K562 (cell line): ENCODE results near the gene CXCR2. TPM values are rescaled to one million over a fixed set of nuclear protein-coding genes. Genes with fewer than 3 reads are reported as not detected.
"Not testable (repeated sequence)": the region's sequence is repeated elsewhere in the genome, so short reads cannot be mapped to it uniquely, and the experiment has no call there.

ENCODE experiments used
- ATAC-seq: fragments of 200-7000 bp; cut with Tn5 transposase; 3 replicates; pipeline ENCODE4 v1.9.1; 2020; ENCODE audit warnings: moderate library complexity
- BruUV-seq: library from RNA; stranded (reverse); fragments of 400-500 nt; replicated peaks from 2 replicates; lab custom pipeline; 2021; lab: Mats Ljungman, UMichigan
- CTCF ChIA-PET: fragments of 300-600 bp; formaldehyde crosslinking; extraction: SDS; loops from one replicate; lab custom pipeline; 2021; ENCODE audit warnings: low intra/inter-chr PET ratio; lab: Yijun Ruan, JAX
- POLR2A ChIA-PET: fragments of 300-600, 350-650 bp; sonication (Branson Sonifier 250); formaldehyde crosslinking; extraction: SDS; loops from one replicate; lab custom pipeline; 2021; ENCODE audit warnings: antibody characterized with exemption, inconsistent platforms; lab: Yijun Ruan, JAX
- DNase-seq, 4 experiments: peaks; one replicate each; pipeline versions ENCODE4 v3.0.0 to v3.0.0-alpha.2; 2011 to 2018; ENCODE audit warnings: low spot score in 3 of 4, mixed read lengths in 3 of 4; ENCODE audit errors: extremely low read depth in 1 of 4
- FAIRE-seq: peaks from 2 replicates; lab custom pipeline; 2011; peaks lifted over from hg19 to GRCh38; lab: Jason Lieb, UNC
- H2AFZ ChIP-seq: 2 replicates; pipeline ENCODE4 v1.6.0; 2011; ENCODE audit warnings: low read depth, low read length, control low read depth, inconsistent platforms
- H3K27ac ChIP-seq: fragments of 200-600 bp; 3 replicates; pipeline ENCODE4 v1.8.0; 2011; ENCODE audit warnings: low read depth, mild to moderate bottlenecking, control low read depth, inconsistent platforms, low read length, moderate library complexity, mixed read lengths; ENCODE audit errors: extremely low read depth
- H3K27me3 ChIP-seq, 2 experiments: fragments of 300-600 bp in 1 of 2; 2 replicates in 1 of 2; 3 replicates in 1 of 2; pipeline versions ENCODE4 v1.6.0 to v1.8.0; 2011; ENCODE audit warnings: inconsistent platforms in 2 of 2, low read length in 2 of 2, mild to moderate bottlenecking in 1 of 2, mixed read lengths in 1 of 2, moderate library complexity in 1 of 2; ENCODE audit not compliant: control insufficient read depth in 2 of 2, insufficient read depth in 2 of 2
- H3K36me3 ChIP-seq: fragments of 300-600 bp; 3 replicates; pipeline ENCODE4 v1.8.0; 2011; ENCODE audit warnings: mild to moderate bottlenecking, low read length, inconsistent platforms; ENCODE audit not compliant: control insufficient read depth, insufficient read depth
- H3K4me1 ChIP-seq, 2 experiments: fragments of 200-600 bp in 1 of 2; replicated peaks in 1 of 2; 2 replicates in 1 of 2; 3 replicates in 1 of 2; pipeline versions ENCODE4 v1.5.1 to v1.8.0; 2011; ENCODE audit warnings: inconsistent platforms in 2 of 2, low read length in 2 of 2, mild to moderate bottlenecking in 1 of 2, mixed read lengths in 1 of 2, moderate library complexity in 1 of 2; ENCODE audit not compliant: control insufficient read depth in 2 of 2, insufficient read depth in 2 of 2
- H3K4me2 ChIP-seq: 2 replicates; pipeline ENCODE4 v1.6.1; 2011; ENCODE audit warnings: low read length, control low read depth, inconsistent platforms, mixed read lengths; ENCODE audit not compliant: insufficient read depth
- H3K4me3 ChIP-seq: fragments of 200-600 bp; sonication (generic), shearing (Covaris generic); 2 replicates; pipeline ENCODE4 v1.5.1; 2016; ENCODE audit warnings: control low read depth, inconsistent platforms
- H3K79me2 ChIP-seq: fragments of 200-600 bp; 3 replicates; pipeline ENCODE4 v1.8.0; 2011; ENCODE audit warnings: low read length, inconsistent platforms; ENCODE audit not compliant: control insufficient read depth, insufficient read depth
- H3K9ac ChIP-seq, 2 experiments: 2 replicates each; pipeline versions ENCODE4 v1.6.0 to v1.6.1; 2011; ENCODE audit warnings: low read depth in 2 of 2, low read length in 2 of 2, control low read depth in 1 of 2, inconsistent platforms in 1 of 2, mild to moderate bottlenecking in 1 of 2, mixed read lengths in 1 of 2; ENCODE audit not compliant: insufficient read depth in 1 of 2
- H3K9me1 ChIP-seq: one replicate; pipeline ENCODE4 v1.6.0; 2011; ENCODE audit warnings: inconsistent platforms, mild to moderate bottlenecking, low read length, moderate library complexity; ENCODE audit not compliant: control insufficient read depth, insufficient read depth
- H3K9me3 ChIP-seq: replicated peaks from 2 replicates; pipeline ENCODE4 v1.5.1; 2011; ENCODE audit warnings: low read depth, low read length, inconsistent platforms; ENCODE audit not compliant: control insufficient read depth, insufficient read depth
- H4K20me1 ChIP-seq: replicated peaks from 2 replicates; pipeline ENCODE4 v1.6.1; 2011; ENCODE audit warnings: low read length, inconsistent platforms, mixed read lengths; ENCODE audit not compliant: control insufficient read depth, insufficient read depth
- MAFG ChIP-seq: fragments of 450-650 bp; conservative IDR thresholded peaks from 2 replicates; pipeline ENCODE4 v1.6.1; 2016; ENCODE audit warnings: missing genetic modification characterization, missing compliant biosample characterization
- NFYB ChIP-seq: IDR thresholded peaks from 2 replicates; pipeline ENCODE4 v1.6.1; 2011; ENCODE audit warnings: mild to moderate bottlenecking, moderate library complexity; ENCODE audit not compliant: insufficient read length; ENCODE audit errors: extremely low read depth
- SRF ChIP-seq, 2 experiments: fragments of 250-450, 450-650 bp in 1 of 2; sonication (Bioruptor Pico) in 1 of 2; sonication (generic) in 1 of 2; formaldehyde crosslinking; IDR thresholded peaks; 2 replicates each; pipeline versions ENCODE4 v1.5.0 to v1.5.1; 2020 to 2022; ENCODE audit warnings: mild to moderate bottlenecking in 1 of 2, missing genetic modification reagents in 1 of 2
- ZNF316 ChIP-seq: fragments of 450-650 bp; IDR thresholded peaks from 2 replicates; pipeline ENCODE4 v1.6.1; 2016
- WGBS: fragments of 100-300 bp; shearing (Covaris generic); methylation state at CpG from one replicate; pipeline ENCODE4 v1.1.6; 2016; ENCODE audit warnings: low coverage, mixed read lengths; ENCODE audit not compliant: insufficient coverage; ENCODE audit errors: missing lambda C conversion rate; 5-methylcytosine and 5-hydroxymethylcytosine counted together
- in situ Hi-C: fragments of 300-500 bp; cut with MboI; formaldehyde crosslinking; loops from 4 replicates; pipeline ENCODE4 v1.15.0; 2018; ENCODE audit warnings: inconsistent platforms, mixed read lengths
- intact Hi-C: fragments of 100-400 bp; cut with micrococcal nuclease; formaldehyde crosslinking; loops from 2 replicates; pipeline ENCODE4 v1.14.2; 2022
- polyA plus RNA-seq, 8 experiments: library from polyadenylated mRNA; depleted of rRNA in 4 of 8; stranded (reverse) in 5 of 8; unstranded in 3 of 8; fragments of >200 nt; fragmentation: Nextera tagmentation in 2 of 8; fragmentation: Illumina TruSeq in 1 of 8; extraction: Ambion mirVana in 2 of 8; extraction: Trizol in 1 of 8; gene quantifications; 2 replicates each; pipeline versions ENCODE4 v1.2.1 to v1.2.3, GENCODE V29; 2011 to 2014; ENCODE audit warnings: inconsistent platforms in 1 of 8, missing spikeins in 1 of 8
- total RNA-seq, 7 experiments: library from RNA; depleted of rRNA in 6 of 7; stranded (reverse); fragments of >200 nt in 6 of 7; fragmentation: Illumina TruSeq in 2 of 7; extraction: Trizol in 2 of 7; gene quantifications; 2 replicates each; pipeline versions ENCODE4 v1.2.1 to v1.2.3, GENCODE V29; 2011 to 2021; ENCODE audit warnings: low replicate concordance in 1 of 7

CXCR2 gene
- total and polyA plus RNA-seq, 9 of the 15 experiments (the other 6 are each of a cell fraction or from before 2014, with no cell fraction given): not detected

- H3K79me2 ChIP-seq, H3K9me1 ChIP-seq, H3K4me3 ChIP-seq, CTCF ChIA-PET, BruUV-seq, ATAC-seq, H3K9ac ChIP-seq, H2AFZ ChIP-seq, H3K4me1 ChIP-seq, DNase-seq: not testable (repeated sequence)
- 0% methylated on average over 6 of the region's 7 CpGs for WGBS
- 0 out of 2 replicates have a peak, but pooled peaks have one; percentile 16 for TF ChIP-seq MAFG
- peak; percentile 71 for TF ChIP-seq ZNF316
- peak; percentile 42 for TF ChIP-seq NFYB
- TF ChIP-seq, all 486 proteins: peak for 3; not testable (repeated sequence) for 483
- POLR2A ChIA-PET, H3K4me2 ChIP-seq, H3K27me3 ChIP-seq, FAIRE-seq, H3K27ac ChIP-seq, intact Hi-C loops, H3K9me3 ChIP-seq, H3K36me3 ChIP-seq, in situ Hi-C loops, H4K20me1 ChIP-seq: not testable (repeated sequence)
Measured at GRCh38 chr2:218108834-218109233, 17.0 kb upstream of the CXCR2 start.

DNA sequence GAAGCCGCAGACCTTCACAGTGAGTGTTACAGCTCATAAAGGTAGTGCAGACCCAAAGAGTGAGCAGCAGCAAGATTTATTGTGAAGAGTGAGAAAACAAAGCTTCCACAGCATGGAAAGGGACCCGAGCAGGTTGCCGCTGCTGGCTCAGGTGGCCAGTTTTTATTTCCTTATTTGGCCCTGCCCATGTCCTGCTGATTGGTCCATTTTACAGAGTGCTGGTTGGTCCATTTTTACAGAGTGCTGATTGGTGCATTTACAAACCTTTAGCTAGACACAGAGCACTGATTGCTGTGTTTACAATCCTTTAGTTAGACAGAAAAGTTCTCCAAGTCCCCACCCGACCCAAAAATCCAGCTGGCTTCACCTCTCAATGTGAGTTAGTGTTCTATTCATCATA lies 4.0 kb upstream of the CXCR2 start:
- DNase-seq, ATAC-seq, H3K4me1 ChIP-seq, H2AFZ ChIP-seq, FAIRE-seq, H3K27ac ChIP-seq, H3K9me1 ChIP-seq, BruUV-seq, POLR2A ChIA-PET, CTCF ChIA-PET, H3K4me2 ChIP-seq, H4K20me1 ChIP-seq, H3K79me2 ChIP-seq, H3K9me3 ChIP-seq, in situ Hi-C loops, H3K9ac ChIP-seq, intact Hi-C loops, H3K4me3 ChIP-seq, H3K36me3 ChIP-seq: not testable (repeated sequence)
- H3K27me3 ChIP-seq: peaks cover 0 to 11% of the 10 kb centered on the region in 2 experiments; a peak in 1 of 5 replicates
- TF ChIP-seq SRF (CRISPR knock-in tag; IDR thresholded peaks at IDR 0.05) (peak in 1 of 2 experiments; percentile 86; a peak in 1 of 4 replicates), NFYB (peak; percentile 47)
- 4% methylated on average over 4 of the region's 4 CpGs for WGBS

DNA sequence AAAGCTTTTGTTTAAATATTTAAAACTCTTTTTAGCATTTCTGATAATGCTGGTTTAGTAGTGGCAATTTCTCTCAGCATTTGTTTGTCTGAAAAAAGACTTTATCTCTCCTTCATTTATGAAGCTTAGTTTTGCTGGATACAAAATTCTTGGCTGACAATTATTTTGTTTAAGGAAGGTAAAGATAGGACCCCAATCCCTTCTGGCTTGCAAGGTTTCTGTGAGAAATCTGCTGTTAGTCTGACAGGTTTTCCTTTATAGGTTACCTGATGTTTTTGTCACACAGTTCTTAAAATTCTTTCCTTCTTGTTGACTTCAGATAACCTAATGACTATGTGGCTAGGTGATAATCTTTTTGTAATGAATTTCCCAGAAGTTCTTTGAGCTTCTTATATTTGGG lies 3.5 kb upstream of the CXCR2 start:
- CTCF ChIA-PET: not testable (repeated sequence)

More for the DNA sequence above, 3.5 kb upstream of the CXCR2 start:
- H3K9me3 ChIP-seq, intact Hi-C loops, ATAC-seq, H3K4me1 ChIP-seq, H4K20me1 ChIP-seq, DNase-seq, in situ Hi-C loops, FAIRE-seq, H3K36me3 ChIP-seq, BruUV-seq, H3K27ac ChIP-seq, H3K9me1 ChIP-seq, H2AFZ ChIP-seq, H3K79me2 ChIP-seq, POLR2A ChIA-PET, H3K4me2 ChIP-seq, H3K4me3 ChIP-seq, H3K9ac ChIP-seq: not testable (repeated sequence)
- H3K27me3 ChIP-seq: peaks cover 0 to 11% of the 10 kb centered on the region in 2 experiments; a peak in 1 of 5 replicates
